ENCODE data around the gene CGNL1. TPM values are rescaled to one million over a fixed set of nuclear protein-coding genes. Genes with fewer than 3 reads are reported as not detected.

The CGNL1 gene
- polyA plus RNA-seq, 2 of the 4 experiments (the other 2 are of a cell fraction), result 1.4 to 1.8 TPM

- peak overlapping the region; percentile 75 to 76 for H3K27ac ChIP-seq
- ChIA-PET POLR2A (no interaction called here), CTCF (interaction anchor here (0.6 to 4.3 kb wide), 9 partner anchors 9 to 495 kb away, joined by 3 to 31 read pairs (median 3); no protein-coding TSS in a partner anchor)
- peaks cover 15% of the 10 kb centered on the region for H3K4me1 ChIP-seq
- H3K9me3 ChIP-seq, result no peaks in the 10 kb centered on the region
- TF ChIP-seq NR3C1 (IDR thresholded peaks at IDR 0.05), result no peak
- TF ChIP-seq, protein P1, sequence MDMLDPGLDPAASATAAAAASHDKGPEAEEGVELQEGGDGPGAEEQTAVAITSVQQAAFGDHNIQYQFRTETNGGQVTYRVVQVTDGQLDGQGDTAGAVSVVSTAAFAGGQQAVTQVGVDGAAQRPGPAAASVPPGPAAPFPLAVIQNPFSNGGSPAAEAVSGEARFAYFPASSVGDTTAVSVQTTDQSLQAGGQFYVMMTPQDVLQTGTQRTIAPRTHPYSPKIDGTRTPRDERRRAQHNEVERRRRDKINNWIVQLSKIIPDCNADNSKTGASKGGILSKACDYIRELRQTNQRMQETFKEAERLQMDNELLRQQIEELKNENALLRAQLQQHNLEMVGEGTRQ (IDR thresholded peaks at IDR 0.05), result peak; percentile 44; the same call in 1 of the 2 replicates
- no peak overlapping the region for H3K4me3 ChIP-seq
- WGBS (ENCODE audit: missing lambda C conversion rate), result 80% methylated on average over 7 of the region's 7 CpGs
- no peak for DNase-seq (ENCODE audit: low read depth in 1 of 2, low spot score in 1 of 2)
- FAIRE-seq, result no peak
- no peak for ATAC-seq
- H3K4me2 ChIP-seq, result peak overlapping the region; percentile 56; the same call in 2 of the 3 replicates
These were observed 195.4 kb downstream of the CGNL1 start for GRCh38 chr15:57571725-57572124.

GRCh38 chr15:57572468-57572867 lies 196.2 kb downstream of the CGNL1 start:
- no peak overlapping the region for H3K4me2 ChIP-seq
- no peak for ATAC-seq
- WGBS (ENCODE audit: missing lambda C conversion rate), result 79% methylated on average over 3 of the region's 3 CpGs
- H3K27ac ChIP-seq, result no peak overlapping the region
- DNase-seq (ENCODE audit: low read depth in 1 of 2, low spot score in 1 of 2), result no peak
- ChIA-PET CTCF (interaction anchor here (0.9 to 4.3 kb wide), 6 partner anchors 11 to 39 kb away, joined by 3 to 31 read pairs (median 10); no protein-coding TSS in a partner anchor), POLR2A (no interaction called here)
- FAIRE-seq, result no peak
- TF ChIP-seq, protein P2, sequence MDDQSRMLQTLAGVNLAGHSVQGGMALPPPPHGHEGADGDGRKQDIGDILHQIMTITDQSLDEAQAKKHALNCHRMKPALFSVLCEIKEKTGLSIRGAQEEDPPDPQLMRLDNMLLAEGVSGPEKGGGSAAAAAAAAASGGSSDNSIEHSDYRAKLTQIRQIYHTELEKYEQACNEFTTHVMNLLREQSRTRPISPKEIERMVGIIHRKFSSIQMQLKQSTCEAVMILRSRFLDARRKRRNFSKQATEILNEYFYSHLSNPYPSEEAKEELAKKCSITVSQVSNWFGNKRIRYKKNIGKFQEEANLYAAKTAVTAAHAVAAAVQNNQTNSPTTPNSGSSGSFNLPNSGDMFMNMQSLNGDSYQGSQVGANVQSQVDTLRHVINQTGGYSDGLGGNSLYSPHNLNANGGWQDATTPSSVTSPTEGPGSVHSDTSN (IDR thresholded peaks at IDR 0.05), result no peak
- TF ChIP-seq PHF8 (IDR thresholded peaks at IDR 0.05; ENCODE audit: borderline replicate concordance, low read depth) (no peak), SREBF2 (IDR thresholded peaks at IDR 0.05) (no peak), ZFP36 (IDR thresholded peaks at IDR 0.05; ENCODE audit: borderline replicate concordance, partially characterized antibody) (no peak), ZSCAN20 (CRISPR knock-in tag; IDR thresholded peaks at IDR 0.05) (no peak), FOXS1 (CRISPR knock-in tag; IDR thresholded peaks at IDR 0.05) (no peak), ESRRA (IDR thresholded peaks at IDR 0.05; ENCODE audit: borderline replicate concordance, low read length) (no peak), NPAS2 (CRISPR knock-in tag; IDR thresholded peaks at IDR 0.05; ENCODE audit: borderline replicate concordance) (no peak), TP53 (CRISPR knock-in tag; IDR thresholded peaks at IDR 0.05) (no peak), HES2 (IDR thresholded peaks at IDR 0.05) (no peak), RARB (CRISPR knock-in tag; IDR thresholded peaks at IDR 0.05) (no peak), RFX5 (IDR thresholded peaks at IDR 0.05) (no peak), BCL3 (IDR thresholded peaks at IDR 0.05) (no peak), EHF (CRISPR knock-in tag; IDR thresholded peaks at IDR 0.05) (no peak), RCOR1 (IDR thresholded peaks at IDR 0.05; ENCODE audit: low read depth, low read length) (no peak), RNF2 (IDR thresholded peaks at IDR 0.05; ENCODE audit: borderline replicate concordance, low read depth) (no peak), FOSB (CRISPR knock-in tag; IDR thresholded peaks at IDR 0.05) (no peak), JUN (IDR thresholded peaks at IDR 0.05) (no peak)
- H3K9me3 ChIP-seq, result no peaks in the 10 kb centered on the region
- H3K4me3 ChIP-seq, result no peak overlapping the region
- H3K4me1 ChIP-seq, result peaks cover 15% of the 10 kb centered on the region

GRCh38 chr15:57573151-57573550 lies 196.8 kb downstream of the CGNL1 start:
- Histone ChIP-seq H3K27ac (no peak overlapping the region), H3K4me3 (no peak overlapping the region), H3K4me1 (peaks cover 15% of the 10 kb centered on the region), H3K9me3 (no peaks in the 10 kb centered on the region), H3K4me2 (no peak overlapping the region)
- ATAC-seq (no peak), FAIRE-seq (no peak), DNase-seq (ENCODE audit: low read depth in 1 of 2, low spot score in 1 of 2) (no peak)
- POLR2A ChIA-PET, result no interaction called here
- 50% methylated on average over 4 of the region's 4 CpGs for WGBS (ENCODE audit: missing lambda C conversion rate)
- CTCF ChIA-PET, result interaction anchor here (1.0 to 4.3 kb wide), 6 partner anchors 12 to 610 kb away, joined by 3 to 31 read pairs (median 10); no protein-coding TSS in a partner anchor
- TF ChIP-seq ELK1 (IDR thresholded peaks at IDR 0.05; ENCODE audit: low read depth, low read length) (no peak), MAZ (IDR thresholded peaks at IDR 0.05; ENCODE audit: borderline replicate concordance, low read depth, low read length) (no peak), CBX8 (IDR thresholded peaks at IDR 0.05) (no peak), CBX2 (IDR thresholded peaks at IDR 0.05; ENCODE audit: borderline replicate concordance, low read depth) (no peak), SMC3 (IDR thresholded peaks at IDR 0.05) (no peak)
- TF ChIP-seq, protein P3, sequence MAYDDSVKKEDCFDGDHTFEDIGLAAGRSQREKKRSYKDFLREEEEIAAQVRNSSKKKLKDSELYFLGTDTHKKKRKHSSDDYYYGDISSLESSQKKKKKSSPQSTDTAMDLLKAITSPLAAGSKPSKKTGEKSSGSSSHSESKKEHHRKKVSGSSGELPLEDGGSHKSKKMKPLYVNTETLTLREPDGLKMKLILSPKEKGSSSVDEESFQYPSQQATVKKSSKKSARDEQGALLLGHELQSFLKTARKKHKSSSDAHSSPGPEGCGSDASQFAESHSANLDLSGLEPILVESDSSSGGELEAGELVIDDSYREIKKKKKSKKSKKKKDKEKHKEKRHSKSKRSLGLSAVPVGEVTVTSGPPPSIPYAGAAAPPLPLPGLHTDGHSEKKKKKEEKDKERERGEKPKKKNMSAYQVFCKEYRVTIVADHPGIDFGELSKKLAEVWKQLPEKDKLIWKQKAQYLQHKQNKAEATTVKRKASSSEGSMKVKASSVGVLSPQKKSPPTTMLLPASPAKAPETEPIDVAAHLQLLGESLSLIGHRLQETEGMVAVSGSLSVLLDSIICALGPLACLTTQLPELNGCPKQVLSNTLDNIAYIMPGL (CRISPR knock-in tag; IDR thresholded peaks at IDR 0.05; ENCODE audit: borderline replicate concordance), result no peak
